Activated CD4-positive, alpha-beta memory T cell treated with anti-CD3 and anti-CD28 coated beads for 36 hours (primary cell): Measurements from ENCODE around the gene ZIK1. TPM values are rescaled to one million over a fixed set of nuclear protein-coding genes. Genes with fewer than 3 reads are reported as not detected.

Experiments
- CTCF ChIA-PET: fragments of 350-600 bp; sonication (Branson Sonifier 250); formaldehyde crosslinking; loops from one replicate; lab custom pipeline; 2021; ENCODE audit warnings: antibody characterized with exemption, inconsistent platforms; lab: Charles Lee
- POLR2A ChIA-PET: fragments of 350-600 bp; sonication (Branson Sonifier 250); formaldehyde crosslinking; loops from one replicate; lab custom pipeline; 2021; ENCODE audit warnings: antibody characterized with exemption; lab: Charles Lee
- DNase-seq: peaks from one replicate; pipeline ENCODE4 v3.0.0-alpha.2; 2020
- H3K27ac Mint-ChIP-seq: one replicate; pipeline ENCODE4 v1.8.0; 2021; ENCODE audit warnings: mixed read lengths
- H3K27me3 Mint-ChIP-seq: one replicate; pipeline ENCODE4 v1.8.0; 2021; ENCODE audit warnings: mixed read lengths
- H3K36me3 Mint-ChIP-seq: one replicate; pipeline ENCODE4 v1.8.0; 2021; ENCODE audit warnings: mixed read lengths
- H3K4me1 Mint-ChIP-seq: one replicate; pipeline ENCODE4 v1.8.0; 2021; ENCODE audit warnings: low read depth, mixed read lengths
- H3K4me3 Mint-ChIP-seq: one replicate; pipeline ENCODE4 v1.8.0; 2021; ENCODE audit warnings: mild to moderate bottlenecking, mixed read lengths
- H3K9me3 Mint-ChIP-seq: one replicate; pipeline ENCODE4 v1.8.0; 2021; ENCODE audit warnings: mixed read lengths
- intact Hi-C: fragments of 100-400 bp; cut with micrococcal nuclease; formaldehyde crosslinking; loops from one replicate; pipeline ENCODE4 v1.15.1; 2023
- total RNA-seq, 2 experiments: library from RNA; stranded (reverse); gene quantifications; one replicate each; pipeline ENCODE4 v1.2.3, GENCODE V29; 2021

ZIK1 gene
- total RNA-seq = 1 to 10 TPM; 3.4 to 3.6 TPM

DNA sequence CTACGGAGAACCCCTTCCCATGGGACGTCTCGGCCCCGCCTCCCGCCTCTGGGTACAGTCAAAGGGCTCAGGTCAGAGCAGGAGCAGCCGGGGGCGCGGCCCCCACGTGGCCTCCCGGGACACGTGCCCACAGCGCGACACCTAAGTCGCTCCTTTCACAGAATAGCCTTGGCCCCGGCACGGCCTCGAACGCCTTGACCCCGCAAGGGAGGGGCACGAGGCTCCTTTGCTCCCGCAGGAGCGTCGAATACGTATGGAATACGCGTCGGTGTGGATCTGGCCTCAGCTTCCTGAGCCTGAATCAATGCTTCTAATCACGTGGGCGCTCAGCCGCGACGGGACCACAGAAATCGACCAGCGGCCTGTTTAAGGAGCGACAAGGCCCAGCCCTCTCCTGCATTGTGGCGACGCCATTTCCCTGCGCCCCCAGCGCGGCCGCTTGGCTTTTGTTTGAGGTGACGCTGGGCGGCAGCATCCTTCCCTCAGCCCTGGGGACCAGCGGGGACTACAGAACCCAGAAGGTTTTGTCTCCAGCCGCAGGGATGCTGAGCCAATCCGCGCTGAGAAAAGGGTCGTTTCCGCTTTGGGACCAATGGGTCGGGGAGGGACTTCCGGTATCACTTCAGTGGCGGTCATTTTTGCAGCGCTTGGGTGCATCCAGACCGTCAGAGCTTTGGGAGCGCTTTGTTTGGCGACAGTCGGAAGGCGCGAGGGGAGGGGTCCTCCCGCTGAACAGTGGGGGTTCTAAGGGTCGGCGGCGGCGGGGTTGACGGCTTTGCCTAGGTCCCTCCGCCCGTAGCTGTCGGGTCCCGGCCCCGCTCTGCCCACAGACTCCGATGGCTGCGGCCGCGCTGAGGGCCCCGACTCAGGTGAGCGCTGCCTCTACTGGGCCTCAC lies at the start of gene ZIK1:
ZIK1 (plus strand) TSS at position 625 of the 896 bp plus-strand sequence; CDS start at position 837, 212 bp downstream.
- peaks cover 67% of the 10 kb centered on the region for H3K9me3 Mint-ChIP-seq
- no peaks in the 10 kb centered on the region for H3K27me3 Mint-ChIP-seq
- peaks cover 51% of the 10 kb centered on the region for H3K36me3 Mint-ChIP-seq

DNA sequence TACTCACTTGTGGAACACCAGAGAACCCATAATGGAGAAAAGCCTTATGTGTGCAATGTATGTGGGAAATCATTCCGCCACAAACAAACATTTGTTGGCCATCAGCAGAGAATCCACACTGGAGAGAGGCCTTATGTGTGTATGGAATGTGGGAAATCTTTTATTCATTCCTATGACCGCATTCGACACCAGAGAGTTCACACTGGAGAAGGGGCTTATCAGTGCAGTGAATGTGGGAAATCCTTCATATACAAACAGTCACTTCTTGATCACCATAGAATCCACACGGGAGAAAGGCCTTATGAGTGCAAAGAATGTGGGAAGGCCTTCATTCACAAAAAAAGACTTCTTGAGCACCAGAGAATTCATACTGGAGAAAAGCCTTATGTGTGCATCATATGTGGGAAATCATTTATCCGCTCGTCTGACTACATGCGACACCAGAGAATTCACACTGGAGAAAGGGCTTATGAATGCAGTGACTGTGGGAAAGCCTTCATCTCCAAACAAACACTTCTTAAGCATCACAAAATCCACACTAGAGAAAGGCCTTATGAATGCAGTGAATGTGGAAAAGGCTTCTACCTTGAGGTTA lies 45.9 kb upstream of the ZIK1 start:
- POLR2A ChIA-PET = no interaction called here

More for the DNA sequence above, at the start of gene ZIK1:
- H3K4me1 Mint-ChIP-seq = peaks cover 21% of the 10 kb centered on the region
- H3K4me3 Mint-ChIP-seq = peak within 1 kb of the TSS; percentile 86
- intact Hi-C loops = loop anchor here (5.0 kb wide), 1 partner anchor 804 kb away; the partner anchor contains the start of gene RPS5
- CTCF ChIA-PET = no interaction called here
- POLR2A ChIA-PET = no interaction called here
- DNase-seq = peak; percentile 91
- peak within 1 kb of the TSS; percentile 69 for H3K27ac Mint-ChIP-seq

DNA sequence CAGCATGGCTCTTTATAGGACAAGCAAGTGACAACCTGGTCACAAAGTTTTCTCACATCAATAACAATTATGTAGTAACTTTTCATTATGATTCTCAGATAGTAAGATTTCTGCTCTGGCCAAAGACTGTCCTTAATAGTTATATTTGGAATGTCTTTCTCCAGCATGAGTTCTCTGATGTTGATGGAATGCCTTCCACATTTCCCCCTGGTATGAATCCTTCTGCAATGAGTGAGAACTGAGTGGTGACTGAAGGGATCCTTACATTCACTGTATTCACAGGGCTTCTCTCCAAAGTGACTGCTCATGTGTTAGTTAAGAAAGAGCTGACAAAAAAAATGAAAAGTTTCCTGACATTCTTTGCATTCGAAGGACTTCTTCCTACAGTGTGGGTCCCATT lies 37.4 kb upstream of the ZIK1 start:
- no peak overlapping the region for H3K27ac Mint-ChIP-seq
- CTCF ChIA-PET = no interaction called here
- POLR2A ChIA-PET = no interaction called here

More for the DNA sequence above, 45.9 kb upstream of the ZIK1 start:
- H3K4me1 Mint-ChIP-seq = no peaks in the 10 kb centered on the region
- H3K27me3 Mint-ChIP-seq = no peaks in the 10 kb centered on the region
- DNase-seq = no peak
- H3K9me3 Mint-ChIP-seq = peaks cover 93% of the 10 kb centered on the region
- H3K4me3 Mint-ChIP-seq = no peak overlapping the region
- intact Hi-C loops = no loop called here
- no peak overlapping the region for H3K27ac Mint-ChIP-seq
- H3K36me3 Mint-ChIP-seq = peaks cover 94% of the 10 kb centered on the region
- CTCF ChIA-PET = no interaction called here

GRCh38 chr19:57552432-57552831 lies 31.5 kb upstream of the ZIK1 start:
- no peak for DNase-seq
- intact Hi-C loops = no loop called here
- H3K9me3 Mint-ChIP-seq = peaks cover 77% of the 10 kb centered on the region
- CTCF ChIA-PET = no interaction called here
- H3K27ac Mint-ChIP-seq = no peak overlapping the region
- H3K36me3 Mint-ChIP-seq = peaks cover 96% of the 10 kb centered on the region
- POLR2A ChIA-PET = no interaction called here
- no peaks in the 10 kb centered on the region for H3K27me3 Mint-ChIP-seq
- H3K4me3 Mint-ChIP-seq = no peak overlapping the region
- H3K4me1 Mint-ChIP-seq = no peaks in the 10 kb centered on the region

More for the DNA sequence above, 37.4 kb upstream of the ZIK1 start:
- Mint-ChIP-seq H3K9me3 (peaks cover 91% of the 10 kb centered on the region), H3K4me1 (no peaks in the 10 kb centered on the region), H3K36me3 (peaks cover 94% of the 10 kb centered on the region), H3K4me3 (no peak overlapping the region), H3K27me3 (no peaks in the 10 kb centered on the region)
- intact Hi-C loops = no loop called here
- no peak for DNase-seq

DNA sequence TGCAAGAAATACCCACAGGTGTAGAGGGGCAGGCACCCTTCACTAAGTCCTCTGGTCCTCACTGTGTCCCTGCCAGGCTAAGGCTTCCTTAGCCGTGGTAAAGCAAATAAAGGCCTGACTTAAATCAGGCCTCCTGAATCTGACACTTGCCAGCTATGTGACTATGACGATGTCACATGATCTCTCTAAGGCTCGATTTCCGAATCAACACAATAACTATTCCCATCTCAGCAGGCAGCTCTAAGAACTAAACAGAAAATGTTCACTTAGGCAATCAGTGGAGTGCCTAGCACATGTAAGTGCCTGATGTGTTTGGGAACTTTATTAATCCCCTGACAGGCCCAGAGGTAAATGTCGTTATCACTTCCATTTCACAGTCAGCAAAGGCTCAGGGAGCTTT lies 26.3 kb upstream of the ZIK1 start:
- Mint-ChIP-seq H3K9me3 (peaks cover 49% of the 10 kb centered on the region), H3K4me3 (no peak overlapping the region), H3K27ac (no peak overlapping the region), H3K36me3 (peaks cover 62% of the 10 kb centered on the region), H3K4me1 (peaks cover 28% of the 10 kb centered on the region), H3K27me3 (peaks cover 4% of the 10 kb centered on the region)
- CTCF ChIA-PET = no interaction called here
- intact Hi-C loops = loop anchor here (2.0 kb wide), 1 partner anchor 21 kb away; the partner anchor contains the start of gene ZNF416
- no peak for DNase-seq
- POLR2A ChIA-PET = no interaction called here

- Mint-ChIP-seq H3K27me3 (peaks cover 4% of the 10 kb centered on the region), H3K27ac (no peak overlapping the region), H3K36me3 (peaks cover 55% of the 10 kb centered on the region), H3K4me3 (peak overlapping the region; percentile 90), H3K4me1 (peaks cover 28% of the 10 kb centered on the region), H3K9me3 (peaks cover 52% of the 10 kb centered on the region)
- no peak for DNase-seq
- ChIA-PET POLR2A (no interaction called here), CTCF (no interaction called here)
- intact Hi-C loops = loop anchor here (2.0 kb wide), 1 partner anchor 20 kb away; the partner anchor contains the start of gene ZNF416
Measured at GRCh38 chr19:57558525-57558924, 25.4 kb upstream of the ZIK1 start.

DNA sequence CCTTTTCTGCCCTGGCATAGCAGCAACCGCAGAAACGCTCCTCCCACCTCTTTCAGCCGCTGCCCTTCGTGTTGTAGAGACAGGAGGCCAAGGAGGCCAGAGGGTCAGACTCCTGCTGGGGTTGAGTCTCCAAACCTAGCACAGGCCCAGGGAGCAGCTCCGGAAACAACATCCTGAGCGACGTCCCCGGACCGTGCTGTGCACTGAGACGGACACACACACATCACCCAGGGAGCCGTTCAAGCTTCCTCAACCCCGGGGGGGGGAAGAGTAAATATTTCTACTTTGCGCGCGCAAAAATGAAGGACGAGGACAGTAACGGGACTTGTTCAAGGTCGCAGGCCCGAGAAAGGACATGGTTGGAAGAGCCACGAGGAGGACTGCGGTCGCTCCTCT lies 24.9 kb upstream of the ZIK1 start:
- CTCF ChIA-PET = no interaction called here
- H3K27ac Mint-ChIP-seq = peak overlapping the region; percentile 77
- peak; percentile 23 for DNase-seq
- H3K9me3 Mint-ChIP-seq = peaks cover 53% of the 10 kb centered on the region
- H3K4me3 Mint-ChIP-seq = peak overlapping the region; percentile 90
- H3K4me1 Mint-ChIP-seq = peaks cover 28% of the 10 kb centered on the region
- POLR2A ChIA-PET = no interaction called here
- peaks cover 4% of the 10 kb centered on the region for H3K27me3 Mint-ChIP-seq
- peaks cover 52% of the 10 kb centered on the region for H3K36me3 Mint-ChIP-seq
- intact Hi-C loops = loop anchor here (2.0 kb wide), 1 partner anchor 20 kb away; the partner anchor contains the start of gene ZNF416

- DNase-seq = peak; percentile 91
- H3K4me1 Mint-ChIP-seq = peaks cover 28% of the 10 kb centered on the region
- H3K4me3 Mint-ChIP-seq = peak within 1 kb of the TSS; percentile 90
- H3K27ac Mint-ChIP-seq = peak within 1 kb of the TSS; percentile 82
- ChIA-PET CTCF (no interaction called here), POLR2A (no interaction called here)
- intact Hi-C loops = loop anchor here (2.0 kb wide), 1 partner anchor 19 kb away; the partner anchor contains the start of gene ZNF416
- peaks cover 4% of the 10 kb centered on the region for H3K27me3 Mint-ChIP-seq
- peaks cover 49% of the 10 kb centered on the region for H3K36me3 Mint-ChIP-seq
- H3K9me3 Mint-ChIP-seq = peaks cover 55% of the 10 kb centered on the region
Measured at GRCh38 chr19:57559404-57560025, 24.4 kb upstream of the ZIK1 start, which contains the start of gene ZNF550. ZNF550 (minus strand) TSS chr19:57559863; CDS start chr19:57559682, 181 bp downstream.

DNA sequence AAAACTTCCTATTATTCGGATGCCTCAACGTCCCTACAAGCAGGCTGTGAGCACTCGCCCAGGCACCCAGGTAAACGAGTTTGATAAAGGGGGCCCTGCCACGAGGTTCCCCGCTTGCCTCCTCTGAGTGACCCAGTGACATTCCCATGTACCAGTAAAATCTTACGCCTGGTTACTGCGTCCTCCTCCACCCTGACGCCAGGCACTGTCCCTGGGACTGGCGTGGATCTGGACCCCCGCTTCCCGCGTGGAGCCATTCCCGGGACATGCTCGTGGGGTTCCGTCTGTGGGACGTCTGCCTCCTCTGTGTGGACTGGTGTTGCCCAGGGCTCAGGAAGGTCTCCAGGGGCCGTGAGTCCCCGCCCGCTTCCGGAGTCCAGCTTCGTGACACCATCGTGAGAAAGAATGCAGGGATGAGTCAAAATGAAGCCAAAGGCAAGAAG lies 23.9 kb upstream of the ZIK1 start:
- peak overlapping the region; percentile 90 for H3K4me3 Mint-ChIP-seq
- intact Hi-C loops = no loop called here
- H3K27me3 Mint-ChIP-seq = peaks cover 4% of the 10 kb centered on the region
- CTCF ChIA-PET = no interaction called here
- H3K36me3 Mint-ChIP-seq = peaks cover 47% of the 10 kb centered on the region
- peaks cover 56% of the 10 kb centered on the region for H3K9me3 Mint-ChIP-seq
- peaks cover 28% of the 10 kb centered on the region for H3K4me1 Mint-ChIP-seq
- peak overlapping the region; percentile 82 for H3K27ac Mint-ChIP-seq
- no peak for DNase-seq
- POLR2A ChIA-PET = no interaction called here

GRCh38 chr19:57563547-57563946 lies 20.4 kb upstream of the ZIK1 start:
- no peak overlapping the region for H3K4me3 Mint-ChIP-seq
- peaks cover 41% of the 10 kb centered on the region for H3K36me3 Mint-ChIP-seq
- H3K9me3 Mint-ChIP-seq = peaks cover 78% of the 10 kb centered on the region
- intact Hi-C loops = no loop called here
- peaks cover 18% of the 10 kb centered on the region for H3K4me1 Mint-ChIP-seq
- no peak overlapping the region for H3K27ac Mint-ChIP-seq
- POLR2A ChIA-PET = no interaction called here
- no peak for DNase-seq
- H3K27me3 Mint-ChIP-seq = peaks cover 4% of the 10 kb centered on the region
- CTCF ChIA-PET = no interaction called here

GRCh38 chr19:57566396-57567265 lies 17.3 kb upstream of the ZIK1 start:
- intact Hi-C loops = no loop called here
- Mint-ChIP-seq H3K4me3 (no peak overlapping the region), H3K27ac (no peak overlapping the region), H3K36me3 (peaks cover 35% of the 10 kb centered on the region), H3K27me3 (peaks cover 3% of the 10 kb centered on the region), H3K4me1 (no peaks in the 10 kb centered on the region), H3K9me3 (peaks cover 92% of the 10 kb centered on the region)
- DNase-seq = no peak
- CTCF ChIA-PET = no interaction called here
- POLR2A ChIA-PET = no interaction called here
